GM12873 (cell line): ENCODE results near the gene KLK1.

ENCODE experiments used
- TF ChIP-seq, protein P1 (sequence below): IDR thresholded peaks from 2 replicates; pipeline ENCODE4 v1.5.1; 2012; ENCODE audit warnings: low read depth, mild to moderate bottlenecking, moderate library complexity, low read length, control low read depth; ENCODE audit not compliant: insufficient read depth; ENCODE audit errors: missing control alignments

The KLK1 gene

DNA sequence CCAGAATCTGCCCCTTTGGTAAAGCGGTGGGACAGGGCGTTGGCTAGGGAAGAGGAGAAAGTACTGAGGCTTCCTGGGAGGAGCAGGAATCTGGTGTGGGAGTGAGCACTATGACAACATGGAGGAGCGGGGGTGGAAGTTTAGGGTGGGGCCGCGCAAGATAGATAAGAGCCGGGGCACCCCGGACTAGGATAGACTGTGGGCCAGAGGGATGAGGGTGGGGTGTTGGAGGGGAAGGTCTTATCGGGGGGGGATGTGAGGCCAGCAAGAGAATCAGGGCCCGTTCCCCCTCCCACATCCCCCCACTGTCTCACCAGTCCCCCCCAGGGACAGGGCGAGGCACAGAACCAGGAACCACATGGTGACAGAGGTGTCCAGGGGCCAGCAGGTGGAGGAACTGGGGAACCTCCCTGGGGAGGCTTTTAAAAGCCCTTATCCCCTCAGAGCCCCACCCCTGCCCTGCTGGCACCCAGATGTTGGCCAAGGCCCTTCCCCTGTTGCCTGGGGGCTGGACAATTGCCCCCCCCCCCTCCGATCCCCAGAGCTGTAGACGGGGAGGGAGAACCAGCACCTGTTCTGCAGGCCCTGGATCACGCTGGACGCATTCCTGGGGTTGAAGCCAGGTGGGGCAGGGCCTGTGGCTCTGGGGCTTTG, at the start of gene KLK1:
Gene KLK1 (minus strand): TSS at position 399 of the 654 bp plus-strand sequence. CDS start 39 bp downstream, at position 360.
- TF ChIP-seq, protein P1, sequence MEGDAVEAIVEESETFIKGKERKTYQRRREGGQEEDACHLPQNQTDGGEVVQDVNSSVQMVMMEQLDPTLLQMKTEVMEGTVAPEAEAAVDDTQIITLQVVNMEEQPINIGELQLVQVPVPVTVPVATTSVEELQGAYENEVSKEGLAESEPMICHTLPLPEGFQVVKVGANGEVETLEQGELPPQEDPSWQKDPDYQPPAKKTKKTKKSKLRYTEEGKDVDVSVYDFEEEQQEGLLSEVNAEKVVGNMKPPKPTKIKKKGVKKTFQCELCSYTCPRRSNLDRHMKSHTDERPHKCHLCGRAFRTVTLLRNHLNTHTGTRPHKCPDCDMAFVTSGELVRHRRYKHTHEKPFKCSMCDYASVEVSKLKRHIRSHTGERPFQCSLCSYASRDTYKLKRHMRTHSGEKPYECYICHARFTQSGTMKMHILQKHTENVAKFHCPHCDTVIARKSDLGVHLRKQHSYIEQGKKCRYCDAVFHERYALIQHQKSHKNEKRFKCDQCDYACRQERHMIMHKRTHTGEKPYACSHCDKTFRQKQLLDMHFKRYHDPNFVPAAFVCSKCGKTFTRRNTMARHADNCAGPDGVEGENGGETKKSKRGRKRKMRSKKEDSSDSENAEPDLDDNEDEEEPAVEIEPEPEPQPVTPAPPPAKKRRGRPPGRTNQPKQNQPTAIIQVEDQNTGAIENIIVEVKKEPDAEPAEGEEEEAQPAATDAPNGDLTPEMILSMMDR = no peak

DNA sequence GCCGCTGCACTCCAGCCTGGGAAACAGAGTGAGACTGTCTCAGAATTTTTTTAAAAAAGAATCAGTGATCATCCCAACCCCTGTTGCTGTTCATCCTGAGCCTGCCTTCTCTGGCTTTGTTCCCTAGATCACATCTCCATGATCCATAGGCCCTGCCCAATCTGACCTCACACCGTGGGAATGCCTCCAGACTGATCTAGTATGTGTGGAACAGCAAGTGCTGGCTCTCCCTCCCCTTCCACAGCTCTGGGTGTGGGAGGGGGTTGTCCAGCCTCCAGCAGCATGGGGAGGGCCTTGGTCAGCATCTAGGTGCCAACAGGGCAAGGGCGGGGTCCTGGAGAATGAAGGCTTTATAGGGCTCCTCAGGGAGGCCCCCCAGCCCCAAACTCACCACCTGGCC, 49.5 kb upstream of the KLK1 start, which contains the start of gene KLK2:
Gene KLK2 (plus strand): TSS at position 384 of the 400 bp plus-strand sequence. CDS start 35 bp downstream, outside the sequence.
- TF ChIP-seq, protein P1 = no peak

DNA sequence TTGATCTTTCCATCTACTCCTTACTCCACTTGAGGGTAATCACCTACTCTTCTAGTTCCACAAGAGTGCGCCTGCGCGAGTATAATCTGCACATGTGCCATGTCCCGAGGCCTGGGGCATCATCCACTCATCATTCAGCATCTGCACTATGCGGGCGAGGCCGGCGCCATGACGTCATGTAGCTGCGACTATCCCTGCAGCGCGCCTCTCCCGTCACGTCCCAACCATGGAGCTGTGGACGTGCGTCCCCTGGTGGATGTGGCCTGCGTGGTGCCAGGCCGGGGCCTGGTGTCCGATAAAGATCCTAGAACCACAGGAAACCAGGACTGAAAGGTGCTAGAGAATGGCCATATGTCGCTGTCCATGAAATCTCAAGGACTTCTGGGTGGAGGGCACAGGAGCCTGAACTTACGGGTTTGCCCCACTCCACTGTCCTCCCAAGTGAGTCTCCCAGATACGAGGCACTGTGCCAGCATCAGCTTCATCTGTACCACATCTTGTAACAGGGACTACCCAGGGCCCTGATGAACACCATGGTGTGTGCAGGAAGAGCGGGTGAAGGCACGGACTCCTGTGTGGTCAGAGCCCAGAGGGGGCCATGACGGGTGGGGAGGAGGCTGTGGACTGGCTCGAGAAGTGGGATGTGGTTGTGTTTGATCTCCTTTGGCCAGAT, 47.0 kb upstream of the KLK1 start:
- TF ChIP-seq, protein P1 = peak; percentile 72

DNA sequence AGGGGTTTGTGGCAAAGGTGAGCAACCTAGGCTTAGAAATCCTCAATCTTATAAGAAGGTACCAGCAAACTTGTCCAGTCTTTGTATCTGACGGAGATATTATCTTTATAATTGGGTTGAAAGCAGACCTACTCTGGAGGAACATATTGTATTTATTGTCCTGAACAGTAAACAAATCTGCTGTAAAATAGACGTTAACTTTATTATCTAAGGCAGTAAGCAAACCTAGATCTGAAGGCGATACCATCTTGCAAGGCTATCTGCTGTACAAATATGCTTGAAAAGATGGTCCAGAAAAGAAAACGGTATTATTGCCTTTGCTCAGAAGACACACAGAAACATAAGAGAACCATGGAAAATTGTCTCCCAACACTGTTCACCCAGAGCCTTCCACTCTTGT, 45.9 kb upstream of the KLK1 start:
- TF ChIP-seq, protein P1 = no peak

DNA sequence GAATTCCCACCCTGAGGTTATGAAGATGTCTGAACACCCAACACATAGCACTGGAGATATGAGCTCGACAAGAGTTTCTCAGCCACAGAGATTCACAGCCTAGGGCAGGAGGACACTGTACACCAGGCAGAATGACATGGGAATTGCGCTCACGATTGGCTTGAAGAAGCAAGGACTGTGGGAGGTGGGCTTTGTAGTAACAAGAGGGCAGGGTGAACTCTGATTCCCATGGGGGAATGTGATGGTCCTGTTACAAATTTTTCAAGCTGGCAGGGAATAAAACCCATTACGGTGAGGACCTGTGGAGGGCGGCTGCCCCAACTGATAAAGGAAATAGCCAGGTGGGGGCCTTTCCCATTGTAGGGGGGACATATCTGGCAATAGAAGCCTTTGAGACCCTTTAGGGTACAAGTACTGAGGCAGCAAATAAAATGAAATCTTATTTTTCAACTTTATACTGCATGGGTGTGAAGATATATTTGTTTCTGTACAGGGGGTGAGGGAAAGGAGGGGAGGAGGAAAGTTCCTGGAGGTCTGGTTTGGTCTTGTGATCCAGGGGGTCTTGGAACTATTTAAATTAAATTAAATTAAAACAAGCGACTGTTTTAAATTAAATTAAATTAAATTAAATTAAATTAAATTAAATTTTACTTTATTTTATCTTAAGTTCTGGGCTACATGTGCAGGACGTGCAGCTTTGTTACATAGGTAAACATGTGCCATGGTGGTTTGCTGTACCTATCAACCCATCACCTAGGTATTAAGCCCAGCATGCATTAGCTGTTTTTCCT, 38.1 kb upstream of the KLK1 start:
- TF ChIP-seq, protein P1 = no peak

DNA sequence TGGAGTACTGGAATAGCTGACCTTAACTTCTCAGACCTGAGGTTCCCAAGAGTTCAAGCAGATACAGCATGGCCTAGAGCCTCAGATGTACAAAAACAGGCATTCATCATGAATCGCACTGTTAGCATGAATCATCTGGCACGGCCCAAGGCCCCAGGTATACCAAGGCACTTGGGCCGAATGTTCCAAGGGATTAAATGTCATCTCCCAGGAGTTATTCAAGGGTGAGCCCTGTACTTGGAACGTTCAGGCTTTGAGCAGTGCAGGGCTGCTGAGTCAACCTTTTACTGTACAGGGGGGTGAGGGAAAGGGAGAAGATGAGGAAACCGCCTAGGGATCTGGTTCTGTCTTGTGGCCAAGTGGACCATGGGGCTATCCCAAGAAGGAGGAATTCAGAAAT, 37.4 kb upstream of the KLK1 start:
- TF ChIP-seq, protein P1 = no peak

DNA sequence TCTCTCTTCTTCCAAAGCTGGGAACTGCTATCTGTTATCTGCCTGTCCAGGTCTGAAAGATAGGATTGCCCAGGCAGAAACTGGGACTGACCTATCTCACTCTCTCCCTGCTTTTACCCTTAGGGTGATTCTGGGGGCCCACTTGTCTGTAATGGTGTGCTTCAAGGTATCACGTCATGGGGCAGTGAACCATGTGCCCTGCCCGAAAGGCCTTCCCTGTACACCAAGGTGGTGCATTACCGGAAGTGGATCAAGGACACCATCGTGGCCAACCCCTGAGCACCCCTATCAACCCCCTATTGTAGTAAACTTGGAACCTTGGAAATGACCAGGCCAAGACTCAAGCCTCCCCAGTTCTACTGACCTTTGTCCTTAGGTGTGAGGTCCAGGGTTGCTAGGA, 36.3 kb upstream of the KLK1 start:
- TF ChIP-seq, protein P1 = no peak
